Measurements from ENCODE around the gene BCO1.

DNA sequence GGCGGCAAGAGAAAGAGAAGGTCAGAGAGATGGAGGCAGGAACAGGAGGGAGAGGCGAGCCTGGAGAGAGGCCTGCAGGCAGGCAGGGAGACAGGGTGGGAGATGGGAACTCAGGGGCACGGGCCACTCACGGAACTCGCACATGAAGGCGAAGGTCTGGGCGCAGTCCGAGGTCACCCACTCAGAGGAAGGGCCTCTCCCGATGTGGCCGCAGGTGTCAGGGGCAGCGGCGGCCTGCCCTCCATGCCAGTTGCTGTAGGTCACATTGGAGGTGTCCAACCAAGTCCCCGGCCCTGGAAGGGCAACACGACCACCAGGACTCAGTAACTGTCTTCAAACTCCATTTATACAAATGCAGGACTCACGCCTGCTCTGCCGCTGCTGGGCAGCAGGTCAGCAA lies 22.4 kb upstream of the BCO1 start:
- TF ChIP-seq, protein P1, sequence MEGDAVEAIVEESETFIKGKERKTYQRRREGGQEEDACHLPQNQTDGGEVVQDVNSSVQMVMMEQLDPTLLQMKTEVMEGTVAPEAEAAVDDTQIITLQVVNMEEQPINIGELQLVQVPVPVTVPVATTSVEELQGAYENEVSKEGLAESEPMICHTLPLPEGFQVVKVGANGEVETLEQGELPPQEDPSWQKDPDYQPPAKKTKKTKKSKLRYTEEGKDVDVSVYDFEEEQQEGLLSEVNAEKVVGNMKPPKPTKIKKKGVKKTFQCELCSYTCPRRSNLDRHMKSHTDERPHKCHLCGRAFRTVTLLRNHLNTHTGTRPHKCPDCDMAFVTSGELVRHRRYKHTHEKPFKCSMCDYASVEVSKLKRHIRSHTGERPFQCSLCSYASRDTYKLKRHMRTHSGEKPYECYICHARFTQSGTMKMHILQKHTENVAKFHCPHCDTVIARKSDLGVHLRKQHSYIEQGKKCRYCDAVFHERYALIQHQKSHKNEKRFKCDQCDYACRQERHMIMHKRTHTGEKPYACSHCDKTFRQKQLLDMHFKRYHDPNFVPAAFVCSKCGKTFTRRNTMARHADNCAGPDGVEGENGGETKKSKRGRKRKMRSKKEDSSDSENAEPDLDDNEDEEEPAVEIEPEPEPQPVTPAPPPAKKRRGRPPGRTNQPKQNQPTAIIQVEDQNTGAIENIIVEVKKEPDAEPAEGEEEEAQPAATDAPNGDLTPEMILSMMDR (conservative IDR thresholded peaks at IDR 0.05; ENCODE audit: low read depth, low read length): no peak
- TF ChIP-seq CEBPB (IDR thresholded peaks at IDR 0.05; ENCODE audit: low read depth, low read length): no peak

All from IMR-90 (cell line).